HCT116 (cell line): Measurements from ENCODE around the gene BLNK. TPM values are rescaled to one million over a fixed set of nuclear protein-coding genes. Genes with fewer than 3 reads are reported as not detected.

ENCODE experiments used
- ATAC-seq: fragments of 200-7000 bp; cut with Tn5 transposase; 2 replicates; pipeline ENCODE4 v1.9.1; 2020; ENCODE audit warnings: mild to moderate bottlenecking, moderate library complexity
- BruUV-seq: library from RNA; stranded (reverse); fragments of 400-500 nt; replicated peaks from 2 replicates; lab custom pipeline; 2021; lab: Mats Ljungman, UMichigan
- CTCF ChIA-PET: fragments of 300-600 bp; sonication (Branson Sonifier 250); formaldehyde crosslinking; loops from one replicate; lab custom pipeline; 2021; ENCODE audit warnings: antibody characterized with exemption; lab: Charles Lee
- POLR2A ChIA-PET: fragments of 300-600, 350-600 bp; sonication (Branson Sonifier 250); formaldehyde crosslinking; loops from one replicate; lab custom pipeline; 2021; ENCODE audit warnings: antibody characterized with exemption; lab: Charles Lee
- RAD21 ChIA-PET, 2 experiments: fragments of 300-600 bp; sonication (Branson Sonifier 250); formaldehyde crosslinking; loops; one replicate each; lab custom pipeline; 2023; ENCODE audit warnings: low total read pairs in 2 of 2; ENCODE audit not compliant: uncharacterized antibody in 2 of 2, unreplicated experiment in 2 of 2, low non-redundant PET in 1 of 2; lab: Charles Lee
- DNase-seq: peaks from one replicate; pipeline ENCODE4 v3.0.0-alpha.2; 2010; ENCODE audit warnings: low read depth, low spot score
- H2AFZ ChIP-seq: fragments of 200-600 bp; shearing (Covaris generic), sonication (generic); 2 replicates; pipeline ENCODE4 v1.6.1; 2017; ENCODE audit warnings: low read depth, mixed run types, mixed read lengths, antibody characterized with exemption, low read length; ENCODE audit not compliant: poor library complexity, severe bottlenecking
- H3K27ac ChIP-seq: 2 replicates; pipeline ENCODE4 v1.5.1; 2012; ENCODE audit warnings: low read depth, low read length
- H3K27me3 ChIP-seq: fragments of 200-600 bp; sonication (generic); 2 replicates; pipeline ENCODE4 v1.6.1; 2016; ENCODE audit warnings: mixed run types, low read length, mixed read lengths; ENCODE audit not compliant: insufficient read depth
- H3K36me3 ChIP-seq, 2 experiments: fragments of 200-500 bp in 1 of 2; fragments of 200-600 bp in 1 of 2; sonication (Bioruptor generic) in 1 of 2; sonication (generic) in 1 of 2; 2 replicates each; pipeline versions ENCODE4 v1.5.1 to v1.6.1; 2014 to 2016; ENCODE audit warnings: low read length in 2 of 2, inconsistent platforms in 1 of 2, mixed read lengths in 1 of 2, mixed run types in 1 of 2; ENCODE audit not compliant: insufficient read depth in 2 of 2, control insufficient read depth in 1 of 2
- H3K4me1 ChIP-seq, 2 experiments: fragments of 200-600 bp in 1 of 2; sonication (generic) in 1 of 2; 2 replicates each; pipeline versions ENCODE4 v1.5.1 to v1.6.1; 2012 to 2017; ENCODE audit warnings: low read length in 2 of 2, inconsistent platforms in 1 of 2, mild to moderate bottlenecking in 1 of 2, mixed read lengths in 1 of 2, mixed run types in 1 of 2, moderate library complexity in 1 of 2; ENCODE audit not compliant: insufficient read depth in 2 of 2, control insufficient read depth in 1 of 2
- H3K4me2 ChIP-seq: fragments of 200-600 bp; sonication (generic); 2 replicates; pipeline ENCODE4 v1.6.1; 2017; ENCODE audit warnings: mixed run types, low read length, mixed read lengths
- H3K4me3 ChIP-seq, 2 experiments: fragments of 200-600 bp in 1 of 2; sonication (generic) in 1 of 2; replicated peaks in 1 of 2; 2 replicates each; pipeline ENCODE4 v1.5.1; 2011 to 2016; ENCODE audit warnings: low read length in 2 of 2, control low read depth in 1 of 2, low read depth in 1 of 2, mild to moderate bottlenecking in 1 of 2, mixed read lengths in 1 of 2, mixed run types in 1 of 2
- H3K79me2 ChIP-seq: fragments of 200-600 bp; sonication (generic); 2 replicates; pipeline ENCODE4 v1.6.1; 2017; ENCODE audit warnings: mild to moderate bottlenecking, mixed run types, low read length, moderate library complexity, mixed read lengths; ENCODE audit not compliant: insufficient read depth
- H3K9ac ChIP-seq: fragments of 200-600 bp; sonication (generic); 2 replicates; pipeline ENCODE4 v1.6.1; 2016; ENCODE audit warnings: low read length, mixed read lengths
- H3K9me2 ChIP-seq: fragments of 200-600 bp; sonication (generic), shearing (Covaris generic); 2 replicates; pipeline ENCODE4 v1.6.1; 2017; ENCODE audit warnings: mixed run types, mild to moderate bottlenecking, moderate library complexity; ENCODE audit not compliant: insufficient read depth
- H3K9me3 ChIP-seq, 2 experiments: fragments of 200-500 bp in 1 of 2; fragments of 200-600 bp in 1 of 2; sonication (Bioruptor generic) in 1 of 2; sonication (generic) in 1 of 2; 2 replicates each; pipeline ENCODE4 v1.6.1; 2014 to 2017; ENCODE audit warnings: low read length in 2 of 2, mixed read lengths in 2 of 2, inconsistent platforms in 1 of 2, low read depth in 1 of 2, mild to moderate bottlenecking in 1 of 2, mixed run types in 1 of 2, moderate library complexity in 1 of 2; ENCODE audit not compliant: control insufficient read depth in 1 of 2, insufficient read depth in 1 of 2
- H4K20me1 ChIP-seq: fragments of 200-600 bp; sonication (generic), shearing (Covaris generic); 2 replicates; pipeline ENCODE4 v1.6.1; 2017; ENCODE audit warnings: mixed run types, mild to moderate bottlenecking, moderate library complexity; ENCODE audit not compliant: insufficient read depth
- CEBPB ChIP-seq: IDR thresholded peaks from 2 replicates; pipeline ENCODE4 v1.6.1; 2012; ENCODE audit warnings: low read depth
- EGR1 ChIP-seq: IDR thresholded peaks from 2 replicates; pipeline ENCODE4 v1.6.1; 2012; ENCODE audit warnings: low read depth
- EZH2phosphoT487 ChIP-seq: fragments of 200-600 bp; IDR thresholded peaks from 2 replicates; pipeline ENCODE4 v1.6.1; 2018; ENCODE audit warnings: antibody characterized with exemption, borderline replicate concordance
- JUND ChIP-seq: IDR thresholded peaks from 2 replicates; pipeline ENCODE4 v1.6.1; 2012
- POLR2AphosphoS5 ChIP-seq: IDR thresholded peaks from 2 replicates; pipeline ENCODE4 v1.6.1; 2011; ENCODE audit warnings: mild to moderate bottlenecking, low read depth, low read length, moderate library complexity
- RAD21 ChIP-seq: IDR thresholded peaks from 2 replicates; pipeline ENCODE4 v1.6.1; 2012; ENCODE audit warnings: low read depth, mild to moderate bottlenecking
- TCF7L2 ChIP-seq: IDR thresholded peaks from 2 replicates; pipeline ENCODE4 v1.7.0; 2011; ENCODE audit warnings: borderline replicate concordance, inconsistent platforms; ENCODE audit not compliant: insufficient read depth, insufficient read length; ENCODE audit errors: extremely low read depth
- ZFX ChIP-seq: fragments of 450-650 bp; IDR thresholded peaks from 2 replicates; pipeline ENCODE4 v1.6.1; 2017
- ZNF274 ChIP-seq: fragments of 200-500 bp; sonication (Bioruptor generic); IDR thresholded peaks from 2 replicates; pipeline ENCODE4 v1.6.1; 2014; ENCODE audit warnings: mild to moderate bottlenecking, low read depth, low read length, inconsistent platforms
- intact Hi-C: fragments of 100-400 bp; cut with micrococcal nuclease; formaldehyde crosslinking; loops from 2 replicates; pipeline ENCODE4 v1.10.0; 2022
- total RNA-seq: library from RNA; stranded (reverse); gene quantifications from one replicate; pipeline ENCODE4 v1.2.1, GENCODE V29; 2021; ENCODE audit not compliant: unreplicated experiment
- TF ChIP-seq, protein P1 (sequence below): IDR thresholded peaks from 2 replicates; pipeline ENCODE4 v1.6.1; 2012
- TF ChIP-seq, protein P2 (sequence below): IDR thresholded peaks from 2 replicates; pipeline ENCODE4 v1.6.1; 2012
- TF ChIP-seq, protein P3 (sequence below), 3 experiments: fragments of 200-600 bp in 1 of 3; sonication (generic) in 1 of 3; IDR thresholded peaks in 2 of 3; conservative IDR thresholded peaks in 1 of 3; 2 replicates each; pipeline ENCODE4 v1.5.1; 2012 to 2017; ENCODE audit warnings: low read depth in 2 of 3, low read length in 2 of 3, antibody characterized with exemption in 1 of 3, borderline replicate concordance in 1 of 3, control low read depth in 1 of 3, mild to moderate bottlenecking in 1 of 3, mixed read lengths in 1 of 3, mixed run types in 1 of 3, moderate library complexity in 1 of 3; ENCODE audit not compliant: insufficient read depth in 1 of 3

Gene BLNK
- total RNA-seq, 1 experiment from 2014 or later = 0.59 TPM

DNA sequence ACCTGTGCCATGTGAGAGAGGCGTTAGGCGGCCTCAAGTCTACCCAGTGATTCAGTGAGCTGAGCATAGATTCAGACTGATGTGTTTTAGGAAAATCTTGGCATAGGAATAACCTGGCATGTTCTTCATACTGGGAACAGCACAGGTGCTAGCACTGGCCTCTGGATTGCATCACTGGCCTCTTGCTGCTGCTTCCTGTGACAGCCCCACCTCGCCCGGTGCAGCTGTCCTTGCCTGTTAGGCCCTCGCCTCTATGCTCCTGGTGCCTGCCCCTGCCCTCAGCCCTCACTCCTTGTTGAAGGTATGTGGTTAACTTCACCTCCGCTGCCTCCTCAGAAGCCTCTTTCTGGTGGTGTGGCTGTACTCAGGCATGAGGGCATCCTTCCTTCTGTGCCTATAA, 46.2 kb downstream of the BLNK start:
- H3K27me3 ChIP-seq = no peaks in the 10 kb centered on the region
- no peak for ATAC-seq
- no peak for DNase-seq
- H3K9ac ChIP-seq = no peak overlapping the region
- H3K9me2 ChIP-seq = no peaks in the 10 kb centered on the region
- H3K9me3 ChIP-seq = no peaks in the 10 kb centered on the region
- H4K20me1 ChIP-seq = no peaks in the 10 kb centered on the region
- no TSS peak for BruUV-seq
- H2AFZ ChIP-seq = no peak overlapping the region
- H3K36me3 ChIP-seq = no peaks in the 10 kb centered on the region
- no peaks in the 10 kb centered on the region for H3K79me2 ChIP-seq
- H3K4me2 ChIP-seq = no peak overlapping the region; the same call in 1 of the 2 replicates
- TF ChIP-seq CEBPB (0 out of 2 replicates have a peak, but pooled peaks have one; percentile 30), EZH2phosphoT487 (no peak)
- ChIA-PET CTCF (no interaction called here), POLR2A (no interaction called here), RAD21 (no interaction called here)
- intact Hi-C loops = loop anchor here (5.0 kb wide), 1 partner anchor 67 kb away; no protein-coding TSS in a partner anchor
- peaks cover 0 to 6% of the 10 kb centered on the region in 2 experiments; a peak in 1 of 4 replicates for H3K4me1 ChIP-seq
- H3K27ac ChIP-seq = no peak overlapping the region
- no peak overlapping the region for H3K4me3 ChIP-seq

DNA sequence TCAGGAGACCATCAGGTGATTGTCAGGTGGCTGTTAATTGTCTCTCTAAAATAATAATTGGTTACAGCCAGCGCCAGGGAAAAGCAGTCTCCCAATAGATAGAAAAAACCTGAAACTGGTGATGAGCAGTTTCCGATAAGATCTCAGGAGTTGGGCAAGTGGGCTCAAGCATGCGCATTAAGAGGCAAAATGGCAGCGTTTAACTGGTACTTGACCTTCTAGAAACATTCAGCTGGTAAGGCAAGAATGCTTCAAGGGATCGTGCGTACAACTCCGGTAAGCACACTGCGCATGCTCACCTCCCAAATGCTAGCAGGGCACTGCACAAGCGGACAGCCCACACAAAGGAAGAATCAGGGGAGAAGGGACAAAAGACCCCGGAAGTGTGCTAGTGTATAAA, 48.5 kb downstream of the BLNK start:
- ATAC-seq = no peak
- ChIA-PET RAD21 (no interaction called here), CTCF (no interaction called here), POLR2A (no interaction called here)
- intact Hi-C loops = no loop called here
- Histone ChIP-seq H3K9ac (no peak overlapping the region), H3K36me3 (no peaks in the 10 kb centered on the region), H3K27ac (no peak overlapping the region), H3K79me2 (no peaks in the 10 kb centered on the region), H4K20me1 (no peaks in the 10 kb centered on the region), H3K4me1 (peaks cover 0 to 6% of the 10 kb centered on the region in 2 experiments; a peak in 1 of 4 replicates), H3K9me2 (no peaks in the 10 kb centered on the region), H3K27me3 (no peaks in the 10 kb centered on the region), H2AFZ (no peak overlapping the region), H3K4me2 (no peak overlapping the region), H3K4me3 (no peak overlapping the region), H3K9me3 (no peaks in the 10 kb centered on the region)
- BruUV-seq = no TSS peak
- no peak for TF ChIP-seq EGR1
- TF ChIP-seq, protein P1, sequence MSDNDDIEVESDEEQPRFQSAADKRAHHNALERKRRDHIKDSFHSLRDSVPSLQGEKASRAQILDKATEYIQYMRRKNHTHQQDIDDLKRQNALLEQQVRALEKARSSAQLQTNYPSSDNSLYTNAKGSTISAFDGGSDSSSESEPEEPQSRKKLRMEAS = no peak
- TF ChIP-seq, protein P2, sequence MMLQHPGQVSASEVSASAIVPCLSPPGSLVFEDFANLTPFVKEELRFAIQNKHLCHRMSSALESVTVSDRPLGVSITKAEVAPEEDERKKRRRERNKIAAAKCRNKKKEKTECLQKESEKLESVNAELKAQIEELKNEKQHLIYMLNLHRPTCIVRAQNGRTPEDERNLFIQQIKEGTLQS = no peak
- TF ChIP-seq POLR2AphosphoS5 = no peak
- no peak for TF ChIP-seq ZFX
- TF ChIP-seq EZH2phosphoT487 = no peak
- no peak for TF ChIP-seq TCF7L2
- TF ChIP-seq, protein P3, sequence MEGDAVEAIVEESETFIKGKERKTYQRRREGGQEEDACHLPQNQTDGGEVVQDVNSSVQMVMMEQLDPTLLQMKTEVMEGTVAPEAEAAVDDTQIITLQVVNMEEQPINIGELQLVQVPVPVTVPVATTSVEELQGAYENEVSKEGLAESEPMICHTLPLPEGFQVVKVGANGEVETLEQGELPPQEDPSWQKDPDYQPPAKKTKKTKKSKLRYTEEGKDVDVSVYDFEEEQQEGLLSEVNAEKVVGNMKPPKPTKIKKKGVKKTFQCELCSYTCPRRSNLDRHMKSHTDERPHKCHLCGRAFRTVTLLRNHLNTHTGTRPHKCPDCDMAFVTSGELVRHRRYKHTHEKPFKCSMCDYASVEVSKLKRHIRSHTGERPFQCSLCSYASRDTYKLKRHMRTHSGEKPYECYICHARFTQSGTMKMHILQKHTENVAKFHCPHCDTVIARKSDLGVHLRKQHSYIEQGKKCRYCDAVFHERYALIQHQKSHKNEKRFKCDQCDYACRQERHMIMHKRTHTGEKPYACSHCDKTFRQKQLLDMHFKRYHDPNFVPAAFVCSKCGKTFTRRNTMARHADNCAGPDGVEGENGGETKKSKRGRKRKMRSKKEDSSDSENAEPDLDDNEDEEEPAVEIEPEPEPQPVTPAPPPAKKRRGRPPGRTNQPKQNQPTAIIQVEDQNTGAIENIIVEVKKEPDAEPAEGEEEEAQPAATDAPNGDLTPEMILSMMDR (IDR thresholded peaks at IDR 0.05 in 2 of 3, conservative IDR thresholded peaks at IDR 0.05 in 1 of 3; ENCODE audit: borderline replicate concordance in 1 of 3, insufficient read depth in 1 of 3, low read depth in 2 of 3, low read length in 2 of 3) = no peak
- TF ChIP-seq ZNF274 = no peak
- TF ChIP-seq JUND = no peak
- TF ChIP-seq RAD21 = no peak
- no peak for DNase-seq
